Activated CD4-positive, alpha-beta T cell treated with anti-CD3 and anti-CD28 coated beads, Interleukin-2, amount 50 U/mL, for 24 hours (primary cell): ENCODE results near the gene STC2.
"Not testable (repeated sequence)": the region's sequence is repeated elsewhere in the genome, so short reads cannot be mapped to it uniquely, and the experiment has no call there.

Experiments used
- DNase-seq, 2 donors: peaks; one replicate each; pipeline ENCODE4 v3.0.0-alpha.2; 2020; ENCODE audit warnings: low read depth in 1 of 2, low spot score in 1 of 2

The STC2 gene

DNA sequence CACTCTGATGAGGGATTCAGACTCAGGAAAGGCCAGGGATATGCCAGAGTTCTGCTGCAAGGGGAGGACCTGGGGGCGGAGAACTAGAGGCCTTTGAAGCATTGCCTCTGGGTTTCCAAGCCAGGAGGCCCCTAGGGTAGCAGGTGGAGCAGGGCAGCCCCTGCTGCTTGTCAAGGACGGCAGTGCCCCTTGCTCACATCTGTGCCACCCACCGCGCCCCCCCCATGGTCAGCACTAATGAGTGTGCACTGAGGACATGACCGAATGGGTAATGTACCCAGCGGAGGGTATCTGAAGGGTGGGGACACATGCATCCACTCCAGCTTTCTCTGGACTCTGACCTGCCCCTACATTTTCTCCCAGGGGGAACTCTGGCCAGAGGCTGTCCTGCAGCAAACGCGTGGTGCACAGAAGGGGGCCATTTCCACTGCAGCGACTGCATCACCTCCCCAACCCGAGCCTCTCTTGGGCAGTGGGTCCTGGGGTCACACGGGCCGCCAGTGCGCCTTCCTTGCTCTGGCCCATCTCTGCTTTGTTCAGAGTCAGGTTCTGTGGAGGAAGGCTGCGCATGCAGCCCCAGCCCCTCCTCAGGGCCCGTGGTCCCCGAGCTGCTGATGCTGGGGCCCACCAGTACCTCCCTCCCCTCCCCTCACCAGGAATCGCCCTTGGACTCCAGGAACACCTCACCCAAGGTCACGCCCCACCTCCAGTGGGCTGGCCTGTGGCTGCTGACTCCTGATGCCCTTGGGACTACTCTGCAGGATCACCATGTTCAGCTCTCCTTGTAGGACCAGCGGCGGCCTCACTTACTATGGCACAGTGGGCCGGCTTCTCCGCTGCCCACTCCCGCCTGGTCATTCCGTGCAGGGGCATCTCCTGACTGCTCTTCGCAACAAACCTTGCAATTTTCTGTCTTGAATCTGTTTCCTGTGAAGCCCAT lies 31.2 kb downstream of the STC2 start:
- no peak for DNase-seq

DNA sequence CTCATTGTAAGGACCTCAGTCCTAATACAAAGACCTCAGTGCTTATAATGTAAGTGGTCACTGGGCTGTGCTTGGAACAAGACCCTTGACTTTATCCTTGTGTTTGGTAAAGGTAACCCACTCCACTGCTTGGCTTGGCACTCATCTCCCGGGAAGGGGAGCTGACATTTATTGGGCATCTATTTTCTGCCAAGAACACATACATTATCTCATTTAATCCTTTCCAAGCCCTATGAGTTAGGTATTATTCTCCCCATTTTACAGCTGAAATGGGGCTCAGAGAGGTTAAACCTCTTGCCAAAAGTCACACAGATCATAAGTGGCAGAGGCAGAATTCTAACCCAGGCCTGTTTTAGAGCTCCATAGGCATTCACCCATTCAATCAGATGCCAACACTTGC lies 32.4 kb downstream of the STC2 start:
- no peak for DNase-seq

DNA sequence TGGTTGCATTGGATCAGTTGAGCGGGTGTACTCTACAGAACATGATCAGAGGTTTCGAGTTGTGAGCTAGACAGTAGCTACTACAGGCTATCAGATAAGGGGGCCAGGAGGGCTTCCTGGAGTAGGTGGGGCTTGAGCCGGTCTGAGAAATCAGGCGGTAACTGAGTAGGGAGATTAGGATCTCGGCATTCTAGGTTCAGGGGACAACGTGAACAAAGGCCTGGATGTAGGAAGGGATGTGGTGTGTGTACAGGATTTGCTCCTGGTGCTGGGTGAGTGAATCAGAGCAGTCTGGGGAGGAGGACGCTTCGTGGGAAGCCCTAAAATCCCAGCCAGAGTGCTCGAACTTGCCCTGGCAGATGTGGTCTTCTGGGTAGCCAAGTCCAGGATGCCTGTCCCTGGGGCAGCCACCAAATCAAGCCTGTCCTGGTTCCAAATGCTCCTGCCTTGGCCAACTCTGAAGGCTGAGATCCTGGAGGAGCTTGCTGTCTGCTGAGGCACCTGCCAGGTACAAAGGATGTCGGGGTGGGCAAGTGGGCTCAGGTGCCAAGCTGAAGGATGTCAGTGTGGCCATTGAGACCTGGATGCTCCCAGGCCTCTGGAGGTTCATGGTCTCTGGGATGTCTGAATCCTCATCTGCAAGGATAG lies 33.4 kb downstream of the STC2 start:
- no peak for DNase-seq

DNA sequence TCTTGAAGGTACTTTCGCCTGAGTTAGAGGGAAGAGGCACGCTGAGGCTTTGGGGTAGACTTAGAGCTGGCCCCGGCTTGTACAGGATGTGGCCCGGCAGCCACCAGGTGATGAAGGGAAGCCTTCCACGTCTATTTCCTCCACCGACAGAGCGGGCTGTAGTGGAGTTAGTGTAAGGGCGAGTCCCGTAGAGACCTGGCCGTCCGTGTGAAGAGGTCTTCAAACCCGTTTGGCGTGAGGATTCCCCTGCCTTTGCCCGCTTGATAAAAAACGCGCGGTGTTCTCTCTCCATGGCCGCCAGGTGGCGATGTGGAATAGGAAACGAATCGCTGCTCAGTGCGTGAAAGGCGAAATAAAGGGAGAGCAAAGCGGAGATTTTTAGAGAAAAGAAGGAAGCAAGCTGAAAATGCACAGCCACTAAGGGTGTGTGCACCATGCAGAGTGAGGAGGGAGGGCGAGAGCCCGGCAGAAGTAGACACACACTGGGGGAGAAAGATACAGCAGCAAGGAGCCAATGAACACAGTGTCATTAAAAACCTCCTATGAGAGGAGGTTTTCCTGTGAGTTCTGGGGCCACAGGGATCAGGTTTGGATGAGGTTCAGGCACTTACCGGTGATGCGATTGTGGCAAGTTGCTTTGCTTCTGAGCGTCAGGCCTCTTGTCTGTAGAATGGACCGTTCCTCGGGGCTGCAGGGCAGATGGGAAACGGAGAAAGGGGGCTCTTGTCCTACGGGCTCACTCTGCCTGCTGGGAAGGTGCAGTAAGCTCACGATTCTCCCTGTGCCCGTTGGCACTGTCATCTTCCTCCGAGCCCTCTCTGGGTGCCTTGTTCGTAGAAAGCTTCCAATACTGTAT lies 34.2 kb downstream of the STC2 start:
- peak; percentile 47 to 53 for DNase-seq

DNA sequence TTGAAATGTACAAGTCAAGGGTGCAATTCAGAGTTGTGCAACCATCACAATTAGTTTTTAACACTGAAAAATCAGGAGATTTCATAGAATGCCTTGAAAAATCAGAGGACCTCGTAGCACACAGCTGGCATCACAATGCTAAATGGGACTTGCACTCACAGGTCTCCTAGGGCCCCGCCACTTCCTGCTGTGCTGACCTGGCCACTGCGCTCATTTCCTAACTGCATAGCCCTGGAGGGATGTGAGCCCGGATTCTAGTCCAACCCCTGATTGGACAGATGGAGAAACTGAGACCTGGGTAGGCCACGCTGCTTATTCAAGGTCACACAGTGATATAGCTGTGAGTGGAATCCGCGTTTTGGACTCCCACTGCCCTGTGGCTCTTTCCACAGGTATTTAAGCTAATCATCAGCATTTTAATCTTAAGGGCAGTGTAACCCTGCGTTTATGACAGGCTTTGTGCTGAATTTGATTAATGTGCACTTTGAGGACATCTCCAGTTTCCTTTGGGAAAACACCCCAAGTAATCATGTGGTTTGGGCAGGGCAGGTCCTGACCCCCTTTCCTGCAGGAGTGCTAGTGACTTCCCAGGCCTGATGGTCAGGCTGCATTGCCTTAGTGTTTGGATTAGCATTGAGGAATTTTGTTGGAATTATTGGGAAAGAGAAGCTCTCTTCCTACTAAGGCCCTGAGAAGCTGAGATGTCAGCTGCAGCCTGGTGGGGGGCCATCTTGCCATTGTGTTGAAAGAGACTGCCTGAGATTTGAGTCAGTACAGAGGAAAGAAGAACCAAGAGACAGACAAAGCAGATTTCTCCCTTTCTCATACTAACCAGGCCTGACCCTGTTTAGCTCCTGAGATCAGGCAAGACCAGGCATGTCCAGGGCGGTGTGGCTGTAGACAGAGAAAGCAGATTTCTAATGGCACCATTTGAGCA lies 36.2 kb downstream of the STC2 start:
- DNase-seq = no peak

DNA sequence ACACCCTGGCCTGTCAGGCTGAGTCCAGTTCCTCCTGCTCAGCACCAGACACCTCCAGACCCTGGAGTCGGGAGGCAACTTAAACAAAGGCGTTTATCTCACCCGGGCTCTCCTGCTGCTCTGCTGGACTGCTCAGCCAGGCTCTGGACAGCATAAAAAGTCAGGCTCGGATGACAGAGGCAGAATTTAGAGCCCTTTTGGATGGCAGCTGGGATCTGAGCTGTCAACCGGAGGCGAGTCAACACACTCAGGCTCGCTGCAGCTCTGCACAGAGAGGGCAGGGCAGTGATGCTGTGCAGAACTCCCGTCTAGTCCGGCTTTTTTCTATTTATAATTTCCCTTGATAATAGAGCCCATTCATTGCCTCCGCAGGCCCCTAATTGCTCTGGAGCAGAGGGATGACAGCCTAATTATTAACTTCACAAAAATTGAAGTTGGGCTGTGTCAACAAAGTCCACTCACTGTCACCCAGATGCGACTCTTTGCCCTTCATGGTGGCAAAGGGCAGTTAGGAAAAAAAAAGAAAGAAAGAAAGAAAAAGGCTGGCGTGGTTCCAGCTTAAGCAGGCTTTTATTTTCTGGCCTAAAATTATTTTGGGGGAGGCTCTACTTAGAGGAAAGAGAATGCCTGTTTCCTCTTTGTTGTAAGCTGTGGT lies 37.6 kb downstream of the STC2 start:
- no peak for DNase-seq

DNA sequence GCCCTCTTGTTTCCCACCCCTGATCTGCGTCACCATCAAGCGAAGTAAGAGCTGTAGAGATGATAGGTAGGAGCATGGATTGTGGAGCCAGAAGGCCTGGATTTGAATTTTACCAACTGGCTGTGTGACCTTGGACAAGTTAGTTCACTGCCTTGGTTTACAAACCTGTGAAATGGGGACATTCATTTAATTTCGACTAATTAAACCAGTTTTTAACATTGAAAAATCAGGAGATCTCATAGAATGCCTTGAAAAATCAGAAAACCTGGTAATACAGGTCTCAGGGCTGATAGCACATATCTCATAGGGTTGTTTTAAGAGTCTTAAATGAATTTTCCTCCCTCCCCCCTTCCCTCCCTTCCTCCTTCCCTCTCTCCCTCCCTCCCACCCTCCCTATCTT lies 38.8 kb downstream of the STC2 start:
- no peak for DNase-seq

DNA sequence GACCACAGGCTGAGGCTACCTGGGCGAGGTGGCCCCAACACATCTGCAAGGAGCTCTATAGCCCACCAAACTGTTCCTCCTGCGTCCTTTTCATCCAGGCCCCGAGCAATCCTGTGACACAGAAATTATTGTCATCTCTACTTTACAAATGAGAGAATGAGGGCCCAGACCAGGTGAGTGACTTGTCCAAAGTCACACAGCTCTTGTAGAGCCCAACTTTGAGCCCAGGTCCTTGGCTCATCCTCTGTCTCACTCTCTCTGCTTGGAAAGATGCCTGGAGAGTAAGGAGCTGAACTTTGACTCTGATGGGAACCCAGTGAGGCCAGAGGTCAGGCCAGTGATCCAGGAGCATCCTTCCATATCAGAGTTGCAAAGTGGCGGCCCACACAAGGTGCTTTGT lies 39.6 kb downstream of the STC2 start:
- no peak for DNase-seq

DNA sequence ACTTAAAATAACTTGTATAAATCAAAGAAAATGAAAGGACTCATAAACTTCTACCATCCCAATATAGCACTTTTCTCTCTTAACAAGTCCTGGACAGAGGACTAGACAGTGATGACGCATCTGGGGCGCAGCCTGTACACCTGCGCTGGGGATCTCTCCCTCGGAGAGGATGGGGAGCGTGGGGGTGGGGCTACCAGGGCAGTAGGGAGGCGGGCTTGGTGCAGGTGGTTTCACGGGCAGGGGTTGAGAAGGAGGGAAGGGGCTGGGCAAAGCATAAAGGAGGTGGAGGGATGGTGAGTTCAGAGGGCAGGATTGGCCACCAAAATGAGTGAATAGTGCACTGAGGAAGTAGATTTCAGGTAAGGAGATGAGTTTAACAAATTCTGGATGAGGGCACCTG lies 41.1 kb downstream of the STC2 start:
- no peak for DNase-seq

DNA sequence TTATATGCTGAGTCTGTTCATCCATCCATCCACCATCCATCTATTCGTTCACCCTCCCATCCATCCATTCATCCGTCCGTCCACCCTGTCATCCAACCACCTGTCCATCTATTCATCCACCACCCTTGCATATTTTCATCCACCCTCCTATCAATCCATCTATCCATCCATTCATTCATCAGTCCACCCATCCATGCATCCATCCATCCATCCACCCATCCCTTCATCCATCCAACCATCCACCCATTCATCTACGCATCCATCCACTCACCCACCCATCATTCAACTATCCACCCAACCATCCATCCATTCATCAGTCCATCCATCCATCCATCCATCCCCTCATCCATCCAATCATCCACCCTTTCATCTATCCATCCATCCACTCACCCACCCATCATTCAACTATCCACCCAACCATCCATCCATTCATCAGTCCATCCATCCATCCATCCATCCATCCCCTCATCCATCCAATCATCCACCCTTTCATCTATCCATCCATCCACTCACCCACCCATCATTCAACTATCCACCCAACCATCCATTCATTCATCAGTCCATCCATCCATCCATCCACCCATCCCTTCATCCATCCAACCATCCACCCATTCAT lies 43.8 kb downstream of the STC2 start:
- DNase-seq = not testable (repeated sequence)

DNA sequence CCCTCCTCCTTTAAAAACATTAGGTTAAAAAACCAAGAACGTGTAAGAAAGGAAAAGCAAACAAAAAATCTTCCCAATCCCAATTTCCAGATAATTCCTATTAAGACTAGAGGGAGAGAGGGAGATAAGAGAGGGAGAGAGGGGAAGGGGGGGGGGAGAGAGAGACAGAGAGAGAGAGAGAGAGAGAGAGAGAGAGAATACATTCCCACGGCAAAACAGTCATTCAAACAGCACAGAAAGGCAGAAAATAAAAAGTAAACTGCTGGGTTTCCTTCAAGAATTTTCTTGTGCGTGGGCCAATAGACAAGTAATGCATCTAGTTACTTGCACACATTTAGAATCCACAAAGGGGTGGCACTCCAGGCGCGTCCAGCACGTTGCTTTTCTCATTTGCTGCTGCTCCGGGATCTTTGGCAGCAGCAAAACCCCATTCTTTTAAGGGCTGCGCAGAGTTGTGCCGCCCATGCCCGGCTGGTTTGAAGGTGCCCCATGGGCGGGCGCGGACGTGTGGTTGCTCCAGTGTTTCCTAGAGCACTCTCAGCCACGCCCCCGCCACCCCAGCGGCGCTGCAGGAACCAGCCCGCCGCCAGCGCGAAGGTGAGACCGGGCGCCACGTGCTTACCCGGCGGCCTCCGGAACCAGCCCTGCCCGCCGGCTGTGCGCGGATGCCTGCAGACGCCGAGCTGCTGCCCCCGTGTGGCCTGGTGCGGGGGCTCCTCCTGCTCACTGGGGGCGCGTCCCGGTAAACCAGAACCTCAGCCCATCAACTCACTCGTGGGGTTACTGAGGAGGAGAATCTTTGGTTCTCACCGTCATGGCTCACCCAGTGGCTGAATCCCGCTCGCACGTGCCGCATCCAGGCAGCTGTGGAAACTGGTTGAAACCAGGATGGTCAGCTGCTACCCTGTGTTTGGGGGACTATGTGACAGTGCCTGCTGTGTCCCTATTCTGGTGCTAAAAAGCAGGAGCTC lies 44.6 kb downstream of the STC2 start:
- peak; percentile 40 to 65 for DNase-seq

DNA sequence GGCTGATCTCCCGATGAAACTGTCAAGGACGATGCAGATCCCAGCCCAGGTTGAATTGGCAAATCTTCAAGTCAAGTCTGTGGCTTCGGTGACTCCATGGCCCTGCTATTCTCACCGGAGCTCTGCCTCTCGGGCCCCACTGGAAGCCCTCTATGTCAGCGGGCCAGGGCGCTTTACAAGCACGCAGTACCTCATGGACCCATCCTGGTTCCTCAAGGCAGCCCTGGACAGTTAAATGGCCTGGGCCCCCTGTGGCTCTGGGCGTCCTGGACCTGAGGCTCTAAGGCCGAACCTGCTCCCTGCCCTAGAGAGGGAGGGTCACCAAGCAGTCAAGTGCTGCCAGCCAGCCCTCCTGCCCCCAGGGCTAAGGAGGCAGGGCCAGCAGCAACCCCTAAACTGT lies 45.3 kb downstream of the STC2 start:
- DNase-seq = no peak

DNA sequence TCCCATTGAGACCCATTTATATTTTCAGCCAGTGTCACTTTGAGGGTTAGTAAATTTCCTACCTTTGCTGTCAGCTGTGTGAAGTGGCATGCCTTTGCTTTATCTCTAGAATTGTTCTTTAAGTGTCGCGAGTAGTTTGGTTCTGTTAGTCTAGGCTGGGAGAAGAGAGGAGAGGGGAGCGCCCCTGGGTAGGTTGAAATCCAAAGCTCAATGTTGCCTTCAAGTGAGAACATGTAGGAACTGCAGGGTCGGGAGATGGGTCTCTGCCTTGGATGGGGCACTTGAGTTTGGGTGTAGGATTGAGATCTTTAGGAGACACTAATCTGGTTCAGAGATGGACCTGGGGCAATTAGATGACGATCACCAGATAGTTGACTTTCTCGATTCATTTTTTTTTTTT lies 46.3 kb downstream of the STC2 start:
- no peak for DNase-seq

DNA sequence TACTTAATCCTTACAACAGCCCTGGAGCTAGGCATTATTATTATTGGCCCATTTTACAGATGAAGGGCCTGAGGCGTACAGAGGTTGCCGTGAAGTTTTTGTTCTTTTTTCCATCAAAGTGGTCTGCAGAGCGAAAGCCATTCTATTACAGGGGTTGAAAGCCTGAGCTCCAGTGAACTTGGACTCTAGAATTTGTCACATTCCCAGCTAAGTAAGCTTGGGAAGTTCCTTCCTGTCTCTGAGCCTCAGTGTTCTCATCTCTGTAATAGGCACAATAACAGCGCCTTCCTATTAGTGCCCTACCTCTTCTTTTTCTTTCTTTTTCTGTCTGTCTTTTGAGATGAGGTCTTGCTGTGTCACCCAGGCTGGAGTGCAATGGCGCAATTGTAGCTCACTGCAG lies 49.0 kb downstream of the STC2 start:
- no peak for DNase-seq

DNA sequence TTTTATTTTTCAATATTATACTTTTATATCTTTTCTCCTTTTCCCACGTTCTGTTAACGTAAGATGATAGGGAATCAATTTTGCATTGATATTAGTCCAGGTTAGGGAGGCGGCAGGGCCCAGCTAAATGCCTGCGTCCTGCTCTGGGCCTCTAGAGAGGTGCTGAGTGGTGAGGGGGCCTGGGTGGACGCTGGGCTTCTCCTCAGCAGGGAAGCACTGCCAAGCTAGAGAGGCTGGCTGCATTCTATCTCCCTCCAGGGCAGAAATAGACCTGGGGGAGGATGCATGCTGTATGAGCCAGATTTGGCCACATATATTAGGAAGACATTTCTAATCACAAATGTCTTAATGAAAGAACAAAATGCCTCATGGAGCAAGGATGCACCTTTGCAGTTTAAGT lies 49.6 kb downstream of the STC2 start:
- DNase-seq = no peak

DNA sequence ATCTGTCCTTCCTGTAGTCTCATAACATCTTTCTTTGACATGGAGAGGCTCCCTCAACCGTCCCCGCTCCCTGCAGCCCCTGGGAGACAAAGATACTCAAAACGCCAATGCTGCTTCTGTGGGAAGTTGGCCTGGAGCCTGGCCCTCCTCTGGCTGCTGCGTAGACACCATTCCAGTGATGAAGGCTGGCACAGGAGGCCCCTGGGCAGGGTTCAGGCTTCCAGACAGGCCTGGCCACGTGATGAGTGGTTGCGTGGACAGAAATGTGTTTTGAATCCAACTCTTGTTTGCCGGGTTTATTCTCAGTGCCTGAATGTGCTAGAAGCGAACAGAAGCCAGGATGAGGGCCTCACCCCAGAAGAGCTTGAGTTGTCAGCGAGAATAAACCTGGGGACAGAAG lies 50.0 kb downstream of the STC2 start:
- no peak for DNase-seq

DNA sequence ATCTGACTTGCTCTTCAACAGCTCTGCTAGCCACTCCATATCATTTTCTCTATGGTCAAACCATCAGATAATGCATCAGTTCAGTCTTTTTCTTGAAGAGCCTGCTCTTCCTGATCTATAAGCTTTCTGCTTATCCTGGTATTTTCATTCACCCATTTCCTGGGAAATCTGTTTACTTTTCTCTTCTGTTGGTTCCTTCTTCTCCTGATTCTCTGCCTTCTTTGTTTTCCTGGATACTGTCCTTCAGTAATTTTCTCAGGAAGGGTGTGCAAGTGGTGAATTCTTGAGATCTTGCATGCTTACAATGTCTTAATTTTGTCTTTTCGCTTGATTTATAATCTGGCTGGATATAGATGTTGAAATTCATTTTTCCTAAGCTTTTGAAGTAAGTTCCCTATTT lies 53.4 kb downstream of the STC2 start:
- DNase-seq = no peak

DNA sequence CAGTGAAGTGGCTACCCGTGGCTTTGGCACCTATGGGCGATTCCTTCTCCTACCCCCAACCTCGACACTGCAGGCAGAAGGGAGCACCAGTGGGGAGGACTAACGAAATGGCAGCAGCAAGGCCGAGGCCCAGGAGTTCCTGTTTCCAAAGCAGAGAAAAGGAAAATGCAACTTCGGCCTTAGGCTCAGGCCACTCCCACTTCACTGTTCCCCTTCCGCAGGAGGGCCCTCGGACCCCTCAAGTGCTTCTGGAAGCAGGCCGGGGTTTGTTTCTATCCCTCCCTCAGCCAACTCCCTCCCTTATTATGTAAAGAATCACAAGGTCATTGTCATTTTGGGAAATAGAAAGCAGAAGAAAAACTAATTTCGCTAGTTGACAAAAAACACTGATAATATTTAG lies 56.8 kb downstream of the STC2 start:
- DNase-seq = no peak
